ENCODE measurements around the gene SELE. TPM values are rescaled to one million over a fixed set of nuclear protein-coding genes. Genes with fewer than 3 reads are reported as not detected.
A peak's percentile ranks its signal among the peaks of the same experiment; 100 is the strongest.

The SELE gene, protein sequence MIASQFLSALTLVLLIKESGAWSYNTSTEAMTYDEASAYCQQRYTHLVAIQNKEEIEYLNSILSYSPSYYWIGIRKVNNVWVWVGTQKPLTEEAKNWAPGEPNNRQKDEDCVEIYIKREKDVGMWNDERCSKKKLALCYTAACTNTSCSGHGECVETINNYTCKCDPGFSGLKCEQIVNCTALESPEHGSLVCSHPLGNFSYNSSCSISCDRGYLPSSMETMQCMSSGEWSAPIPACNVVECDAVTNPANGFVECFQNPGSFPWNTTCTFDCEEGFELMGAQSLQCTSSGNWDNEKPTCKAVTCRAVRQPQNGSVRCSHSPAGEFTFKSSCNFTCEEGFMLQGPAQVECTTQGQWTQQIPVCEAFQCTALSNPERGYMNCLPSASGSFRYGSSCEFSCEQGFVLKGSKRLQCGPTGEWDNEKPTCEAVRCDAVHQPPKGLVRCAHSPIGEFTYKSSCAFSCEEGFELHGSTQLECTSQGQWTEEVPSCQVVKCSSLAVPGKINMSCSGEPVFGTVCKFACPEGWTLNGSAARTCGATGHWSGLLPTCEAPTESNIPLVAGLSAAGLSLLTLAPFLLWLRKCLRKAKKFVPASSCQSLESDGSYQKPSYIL
- total RNA-seq (2016; rRNA removed; fragmentation: Illumina TruSeq; extraction: Trizol), result 0.04 TPM in 1 of 2 replicates, not detected in the other
- total RNA-seq (2016; cell fraction: cytosol; rRNA removed; fragmentation: Illumina TruSeq; extraction: Trizol; ENCODE audit: low read depth), result not detected in 2 replicates
- 0.04 TPM in 1 of 2 replicates, not detected in the other for total RNA-seq (2016; cell fraction: insoluble cytoplasmic fraction; rRNA removed; fragmentation: Illumina TruSeq; extraction: Trizol)
- total RNA-seq (2016; cell fraction: membrane; rRNA removed; fragmentation: Illumina TruSeq; extraction: Trizol), result not detected in 2 replicates
- not detected in 2 replicates for total RNA-seq (2016; cell fraction: nucleus; rRNA removed; fragmentation: Illumina TruSeq; extraction: Trizol)
- 0.08 and 0.09 TPM in 2 replicates for polyA plus RNA-seq (2011; rRNA removed)
- 0.04 and 0.05 TPM in 2 replicates for polyA plus RNA-seq (2011; cell fraction: cytosol; rRNA removed)
- 0.05 TPM in 1 of 2 replicates, not detected in the other for polyA plus RNA-seq (2011; cell fraction: nucleus; rRNA removed)
- polyA plus RNA-seq (2012), result 0.05 TPM in 1 of 2 replicates, not detected in the other
- not detected in 2 replicates for polyA plus RNA-seq (2016; cell fraction: cytosol; fragmentation: Illumina TruSeq; extraction: Trizol; ENCODE audit: low read depth)
- 0.07 TPM in 1 of 2 replicates, not detected in the other for polyA plus RNA-seq (2016; cell fraction: insoluble cytoplasmic fraction; fragmentation: Illumina TruSeq; extraction: Trizol; ENCODE audit: low read depth)
- polyA plus RNA-seq (2016; cell fraction: membrane; fragmentation: Illumina TruSeq; extraction: Trizol; ENCODE audit: low read depth), result not detected in 2 replicates
- not detected in 2 replicates for polyA plus RNA-seq (2016; cell fraction: nucleus; fragmentation: Illumina TruSeq; extraction: Trizol; ENCODE audit: insufficient read depth, low read depth)
- polyA minus RNA-seq (2011; rRNA and poly(A)+ RNA removed; ENCODE audit: low replicate concordance), result 0.12 TPM in 1 of 2 replicates, not detected in the other
- not detected in 2 replicates for polyA minus RNA-seq (2011; cell fraction: cytosol; rRNA and poly(A)+ RNA removed)
- 0.12 TPM in 1 of 2 replicates, not detected in the other for polyA minus RNA-seq (2011; cell fraction: nucleus; rRNA and poly(A)+ RNA removed)
- Bru-seq, nascent RNA, result percentile 15 among the genes with signal in this experiment
- percentile 23 among the genes with signal in this experiment for BruChase-seq, experiment 1, labeled RNA remaining after a 6-hour chase
- percentile 16 among the genes with signal in this experiment for BruChase-seq, experiment 2, labeled RNA remaining after a 2-hour chase
- long read RNA-seq, experiment 1, result 0 reads
- long read RNA-seq, experiment 2, result 0 reads

GRCh38 chr1:169733924-169734323 lies at the start of gene SELE:
SELE (minus strand) TSS chr1:169734079; CDS start chr1:169733612, 467 bp downstream.
- Histone ChIP-seq H4K20me1 (ENCODE audit: insufficient read depth, low read length) (no peaks in the 10 kb centered on the region), H3K79me2 (ENCODE audit: insufficient read depth, low read length) (no peaks in the 10 kb centered on the region), H3K27ac (ENCODE audit: extremely low read length, insufficient read depth, low read length) (no peak within 1 kb of the TSS), H3K4me2 (ENCODE audit: low read depth, low read length) (no peak within 1 kb of the TSS), H3K4me1 (ENCODE audit: insufficient read depth, low read length) (no peaks in the 10 kb centered on the region; the same call in 1 of the 2 replicates), H3K9ac (ENCODE audit: insufficient read depth, low read depth, low read length) (no peak within 1 kb of the TSS), H3K36me3 (replicated peaks in 1 of 2; ENCODE audit: control insufficient read depth in 1 of 2, insufficient read depth in 2 of 2, low read length in 2 of 2) (no peaks in the 10 kb centered on the region), H3K4me3 (replicated peaks in 1 of 3; ENCODE audit: insufficient read depth in 1 of 3, low read depth in 2 of 3, low read length in 3 of 3) (no peak within 1 kb of the TSS), H3K27me3 (ENCODE audit: control insufficient read depth in 1 of 2, insufficient read depth in 2 of 2, low read length in 2 of 2) (peaks cover 2 to 5% of the 10 kb centered on the region in 2 experiments; a peak in 1 of 5 replicates), H3K9me3 (ENCODE audit: low read length) (no peaks in the 10 kb centered on the region), H2AFZ (ENCODE audit: low read length) (no peak within 1 kb of the TSS)
- CTCF ChIA-PET (ENCODE audit: low intra/inter-chr PET ratio, low total read pairs), result no interaction called here
- WGBS (ENCODE audit: low lambda C conversion rate), result 40% methylated on average over 7 of the region's 7 CpGs
- FAIRE-seq (no peak), DNase-seq (ENCODE audit: low spot score) (no peak), ATAC-seq (no peak)
- intact Hi-C loops (cut with micrococcal nuclease; ENCODE audit: unreplicated experiment), result no loop called here
- POLR2A ChIA-PET, result no interaction called here
- no TSS peak for BruUV-seq (replicated peaks)
- in situ Hi-C loops (cut with HindIII; ENCODE audit: extremely low pct_ligation_motif_present, low pct_unique_long_range_greater_than_20kb), result no loop called here
- TF ChIP-seq ZNF329 (CRISPR knock-in tag; IDR thresholded peaks at IDR 0.05; ENCODE audit: low read depth) (no peak), ZNF782 (CRISPR knock-in tag; IDR thresholded peaks at IDR 0.05; ENCODE audit: borderline replicate concordance) (no peak), FOSL2 (CRISPR knock-in tag; IDR thresholded peaks at IDR 0.05) (no peak), ZNF800 (CRISPR knock-in tag; IDR thresholded peaks at IDR 0.05) (no peak), ZNF780A (CRISPR knock-in tag; IDR thresholded peaks at IDR 0.05) (no peak), PTBP1 (IDR thresholded peaks at IDR 0.05; ENCODE audit: low read depth, low read length, poor library complexity, severe bottlenecking) (no peak), ATRX (CRISPR knock-in tag; IDR thresholded peaks at IDR 0.05; ENCODE audit: borderline replicate concordance) (no peak), ARID4A (CRISPR knock-in tag; IDR thresholded peaks at IDR 0.05; ENCODE audit: borderline replicate concordance) (no peak)
- TF ChIP-seq, protein P1, sequence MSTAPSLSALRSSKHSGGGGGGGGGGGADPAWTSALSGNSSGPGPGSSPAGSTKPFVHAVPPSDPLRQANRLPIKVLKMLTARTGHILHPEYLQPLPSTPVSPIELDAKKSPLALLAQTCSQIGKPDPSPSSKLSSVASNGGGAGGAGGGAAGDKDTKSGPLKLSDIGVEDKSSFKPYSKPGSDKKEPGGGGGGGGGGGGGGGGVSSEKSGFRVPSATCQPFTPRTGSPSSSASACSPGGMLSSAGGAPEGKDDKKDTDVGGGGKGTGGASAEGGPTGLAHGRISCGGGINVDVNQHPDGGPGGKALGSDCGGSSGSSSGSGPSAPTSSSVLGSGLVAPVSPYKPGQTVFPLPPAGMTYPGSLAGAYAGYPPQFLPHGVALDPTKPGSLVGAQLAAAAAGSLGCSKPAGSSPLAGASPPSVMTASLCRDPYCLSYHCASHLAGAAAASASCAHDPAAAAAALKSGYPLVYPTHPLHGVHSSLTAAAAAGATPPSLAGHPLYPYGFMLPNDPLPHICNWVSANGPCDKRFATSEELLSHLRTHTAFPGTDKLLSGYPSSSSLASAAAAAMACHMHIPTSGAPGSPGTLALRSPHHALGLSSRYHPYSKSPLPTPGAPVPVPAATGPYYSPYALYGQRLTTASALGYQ (CRISPR knock-in tag; IDR thresholded peaks at IDR 0.05), result no peak

All from HepG2 (cell line).